Measurements from ENCODE around the gene MT1E.
"Not testable (repeated sequence)": the region's sequence is repeated elsewhere in the genome, so short reads cannot be mapped to it uniquely, and the experiment has no call there.

MT1E gene

GRCh38 chr16:56672761-56673536, 47.4 kb downstream of the MT1E start:
- DNase-seq (ENCODE audit: low read depth in 2 of 2) = no peak

GRCh38 chr16:56673921-56674320, 48.3 kb downstream of the MT1E start:
- no peak for DNase-seq (ENCODE audit: low read depth in 2 of 2)

GRCh38 chr16:56674570-56674969, 49.0 kb downstream of the MT1E start:
- DNase-seq (ENCODE audit: low read depth in 2 of 2) = not testable (repeated sequence)

- peak; percentile 41 to 44 for DNase-seq (ENCODE audit: low read depth in 2 of 2)
Measured at GRCh38 chr16:56675685-56676210, 50.2 kb downstream of the MT1E start.
